GM19468 (cell line): ENCODE results near the gene CASR.

ENCODE experiments used
- ATAC-seq: cut with Tn5 transposase; IDR thresholded peaks from one replicate; pipeline ENCODE4 v1.9.1; 2021; ENCODE audit warnings: mild to moderate bottlenecking, moderate library complexity, moderate number of reproducible peaks; ENCODE audit not compliant: unreplicated experiment; ENCODE audit errors: extremely low read depth

The CASR gene

DNA sequence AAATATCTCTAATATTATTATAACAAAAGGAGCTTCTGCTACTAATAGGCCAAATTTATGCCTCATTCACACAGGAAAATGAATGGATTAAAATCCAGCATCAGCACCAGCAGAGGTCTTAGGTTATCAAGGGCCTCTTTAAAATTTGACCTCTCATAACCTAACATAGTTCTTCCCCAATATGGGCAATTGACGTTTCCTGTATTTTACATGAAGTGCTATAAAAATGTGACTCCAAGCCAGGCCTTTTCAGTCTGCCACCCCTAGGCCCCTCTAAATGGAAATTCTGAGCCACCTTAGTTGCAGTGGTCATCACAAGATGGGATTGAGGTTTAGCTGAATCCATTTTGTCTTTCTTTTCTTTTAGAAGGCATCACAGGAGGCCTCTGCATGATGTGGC, 70.1 kb downstream of the CASR start:
- no peak for ATAC-seq

DNA sequence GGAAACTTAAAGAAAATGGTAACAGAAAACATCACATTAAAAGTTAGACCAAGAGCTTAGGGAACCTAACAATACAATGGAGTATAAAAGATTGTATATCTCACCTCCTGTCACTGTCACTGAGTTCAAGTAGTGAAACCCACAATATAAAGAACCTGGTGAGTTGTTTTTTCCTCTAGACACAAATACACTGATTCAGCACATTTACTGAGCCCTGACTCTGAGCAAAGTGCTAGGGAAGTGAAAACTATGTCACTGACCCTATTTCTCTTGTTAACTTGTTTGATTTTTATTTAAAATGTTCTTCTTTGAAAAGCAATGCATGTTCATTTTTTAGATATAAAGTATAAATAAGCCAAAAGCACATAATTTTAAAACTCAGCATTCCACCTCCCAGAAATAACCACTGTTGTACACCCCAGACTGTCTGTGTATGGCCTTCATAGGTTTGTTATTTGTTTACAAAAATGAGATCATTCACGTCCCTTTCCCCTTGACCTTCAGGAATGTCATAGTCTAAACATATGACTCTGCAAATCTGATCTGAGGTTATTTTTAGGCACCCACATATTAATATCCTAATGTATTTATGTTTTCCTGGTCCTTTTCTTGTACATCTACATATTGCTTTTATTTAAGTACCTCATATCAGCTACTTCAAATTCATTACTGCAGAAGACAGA, 72.4 kb downstream of the CASR start:
- peak; percentile 26 for ATAC-seq

DNA sequence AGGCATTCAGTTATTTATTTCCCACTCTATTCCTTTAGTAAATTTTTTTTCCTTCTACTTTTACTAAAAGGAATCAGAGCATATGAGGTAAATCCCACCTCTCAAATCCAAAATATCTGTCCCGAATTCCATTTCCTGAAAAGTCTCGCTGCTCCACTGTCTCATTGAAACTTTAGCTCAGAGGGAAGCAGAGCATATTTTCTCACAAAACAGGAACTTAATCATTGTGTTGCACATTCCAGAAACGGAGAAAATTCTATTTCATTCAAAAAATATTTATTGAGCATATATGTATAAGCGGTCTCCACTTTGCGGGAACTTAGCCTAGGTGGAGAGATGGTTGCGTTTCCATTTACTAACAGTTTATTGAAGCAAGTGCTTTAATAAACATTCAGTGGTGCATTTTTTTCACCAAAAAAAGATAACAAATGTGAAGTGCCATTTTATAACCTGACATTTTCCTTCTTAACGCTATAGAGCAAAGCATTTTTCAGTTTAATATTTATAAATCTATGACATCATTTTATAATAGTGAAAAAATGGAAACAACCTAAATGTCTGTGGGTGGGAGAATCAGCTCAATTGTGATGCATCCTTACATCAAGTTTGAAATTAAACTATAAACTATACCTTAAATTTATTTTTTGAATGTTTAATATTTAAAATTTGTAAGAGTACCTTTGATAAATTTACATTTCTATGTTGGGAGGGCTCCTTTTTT, 74.3 kb downstream of the CASR start:
- ATAC-seq = no peak

DNA sequence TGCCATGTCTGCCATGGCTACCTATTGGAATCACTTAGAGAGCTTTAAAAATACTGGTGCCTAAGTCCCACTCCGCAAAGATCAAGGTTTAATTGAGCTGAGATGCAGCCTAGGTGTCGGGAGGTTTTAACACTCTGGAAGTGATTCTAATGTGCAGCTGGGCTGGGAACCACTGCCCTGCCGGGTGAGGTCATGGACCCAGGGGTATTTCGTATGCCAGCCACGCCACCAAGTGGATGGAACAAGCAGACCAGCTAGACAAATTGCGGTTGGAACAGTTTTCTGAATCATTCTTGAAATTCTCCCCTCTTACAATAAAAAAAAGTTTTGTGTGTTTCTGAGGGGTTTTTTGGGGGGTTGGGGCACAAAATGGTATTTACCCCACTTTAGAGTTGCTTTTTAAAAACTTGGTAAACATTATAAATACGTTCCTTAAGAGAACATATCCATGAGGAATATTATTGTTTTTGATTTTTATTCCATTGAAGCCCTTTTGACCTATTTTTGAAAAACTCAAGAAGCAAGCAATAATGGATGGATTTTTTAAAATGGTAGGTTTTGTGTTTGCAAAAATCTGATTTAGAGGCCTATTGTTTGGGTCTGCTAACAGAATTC, 75.4 kb downstream of the CASR start:
- peak; percentile 73 for ATAC-seq

DNA sequence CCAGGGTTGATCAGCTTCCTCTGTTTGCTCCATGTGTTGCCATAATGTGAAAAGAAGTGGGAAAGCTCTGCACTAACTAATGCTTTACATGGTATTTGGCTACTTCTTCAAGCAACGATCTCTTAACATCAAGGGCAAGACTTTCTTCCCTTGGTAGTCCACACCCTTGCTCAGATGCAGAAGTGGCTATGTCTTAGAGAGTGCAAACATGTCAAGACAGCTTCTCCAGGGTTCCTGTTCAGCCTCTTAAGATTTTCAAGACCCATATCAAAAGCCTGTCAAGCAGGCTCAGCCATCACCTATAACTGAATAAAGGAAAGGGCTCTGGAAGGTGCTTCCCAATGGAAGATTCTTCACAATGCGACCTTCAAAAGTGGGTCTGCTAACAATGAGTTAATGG, 76.7 kb downstream of the CASR start:
- ATAC-seq = no peak

DNA sequence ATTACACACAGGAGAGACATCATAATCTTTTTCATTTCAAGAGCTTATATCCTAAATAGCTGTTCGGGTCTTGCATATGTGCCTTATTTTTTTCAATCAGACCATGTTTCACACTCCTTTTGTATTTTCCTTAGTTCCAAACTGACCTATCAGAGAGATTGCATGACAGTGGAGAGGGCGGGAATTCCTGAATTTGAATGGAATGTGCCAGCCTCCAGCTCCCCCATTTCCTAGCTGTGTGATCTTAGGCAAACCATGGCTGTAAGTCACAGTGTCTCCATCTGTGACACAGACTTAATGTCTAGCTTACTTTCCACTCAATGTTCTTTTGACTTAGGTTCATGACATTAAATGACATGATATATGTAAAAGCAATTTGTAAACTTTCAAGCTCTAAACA, 79.6 kb downstream of the CASR start:
- no peak for ATAC-seq

DNA sequence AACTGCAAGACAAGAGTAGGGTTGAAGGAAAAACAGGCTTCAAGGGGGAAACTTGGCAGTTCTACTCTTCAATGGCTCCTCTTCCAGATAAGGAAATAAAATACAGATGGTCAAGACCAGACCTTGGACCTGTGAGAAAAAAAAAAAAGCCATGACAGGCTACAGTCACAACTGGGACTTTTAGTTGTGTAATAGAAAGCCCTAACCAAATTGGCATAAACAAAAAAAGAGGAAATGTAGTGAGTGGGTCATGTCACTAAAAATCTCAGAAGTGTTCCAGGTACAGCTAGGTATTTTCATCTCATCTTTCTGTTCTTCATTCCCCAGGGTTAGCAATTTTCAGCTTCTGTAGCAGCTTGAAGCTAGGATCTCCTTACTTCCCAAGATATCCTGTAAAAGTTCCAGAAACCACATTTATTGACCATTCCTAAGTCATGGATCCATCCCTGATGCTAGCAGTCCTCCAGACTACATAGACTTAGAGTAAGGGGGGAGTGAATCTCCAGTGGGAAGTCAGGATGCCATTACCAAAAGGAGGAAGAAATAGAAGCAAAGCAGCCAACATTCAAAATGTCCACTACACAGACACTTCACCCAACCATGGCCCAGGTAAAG, 80.6 kb downstream of the CASR start:
- no peak for ATAC-seq

DNA sequence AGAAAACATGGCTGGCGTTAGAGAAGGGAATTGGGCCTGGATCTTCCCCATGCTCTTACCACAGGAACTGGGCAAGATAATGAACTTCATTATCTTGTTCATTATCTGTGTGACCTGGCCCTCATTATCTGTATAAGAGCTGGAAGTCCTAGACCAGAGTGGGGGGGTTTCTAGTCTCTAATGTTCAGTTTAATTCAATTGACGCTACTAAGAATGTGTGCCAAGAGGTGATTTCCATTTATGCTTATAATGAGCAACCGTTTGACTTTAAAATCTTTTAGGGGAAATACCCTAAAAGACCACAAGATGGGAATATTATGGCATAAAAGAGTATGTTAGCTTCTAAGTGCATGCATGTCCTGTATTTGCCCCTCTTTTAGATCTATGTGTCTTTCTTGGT, 82.5 kb downstream of the CASR start:
- no peak for ATAC-seq

DNA sequence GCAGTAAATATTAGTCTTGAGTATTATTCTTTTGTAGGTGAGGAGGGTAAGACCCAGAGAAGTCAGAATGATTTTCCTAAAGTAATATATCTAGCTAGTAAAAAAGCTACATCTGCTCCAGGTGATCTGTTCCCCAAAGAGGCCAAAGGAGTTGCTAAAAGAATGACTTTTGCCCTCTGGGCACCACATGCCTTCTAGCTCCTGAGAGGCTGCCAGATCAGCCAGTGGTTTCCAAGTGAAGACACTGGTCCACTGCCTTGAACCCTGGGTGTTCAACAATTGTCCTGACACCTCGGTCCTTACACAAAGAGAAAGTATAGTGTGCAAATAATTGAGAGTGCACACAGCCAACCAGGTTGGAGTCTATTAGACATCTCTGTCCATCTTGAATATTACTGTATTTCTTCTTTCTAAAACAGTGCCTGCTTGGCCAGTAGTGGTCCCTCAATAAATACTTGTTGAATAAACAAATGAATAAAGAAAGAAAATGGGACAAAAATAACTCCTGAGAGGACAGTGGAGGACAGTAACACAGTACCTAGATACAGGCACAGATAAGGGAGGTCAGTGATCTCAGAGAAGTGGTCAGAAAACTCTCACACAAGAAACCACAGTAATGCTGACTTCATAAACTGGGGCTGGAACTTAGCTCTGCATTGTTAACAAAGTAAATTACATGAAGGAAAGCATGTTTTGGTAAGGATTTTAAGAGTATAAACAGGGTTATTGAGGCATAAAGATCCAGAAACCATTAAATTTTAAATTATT, 85.0 kb downstream of the CASR start:
- ATAC-seq = no peak

DNA sequence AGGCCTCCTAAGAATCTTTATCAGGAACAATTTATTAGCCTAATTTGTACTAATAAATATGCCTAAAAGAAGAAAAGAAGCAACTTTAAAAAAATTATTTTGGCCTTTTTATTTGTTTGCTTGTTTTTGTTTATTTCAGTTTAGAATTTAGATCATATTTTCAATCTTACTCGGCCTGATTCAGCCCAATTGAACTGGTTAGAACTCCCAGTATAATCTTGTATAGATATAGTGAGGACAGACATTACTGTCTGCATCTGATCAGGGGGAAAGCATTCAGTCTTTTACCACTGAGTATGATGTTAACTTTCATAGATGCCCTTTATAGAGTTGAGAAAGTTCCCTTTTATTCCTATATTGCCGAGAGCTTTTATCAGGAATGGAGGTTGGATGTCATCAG, 85.6 kb downstream of the CASR start:
- ATAC-seq = no peak

DNA sequence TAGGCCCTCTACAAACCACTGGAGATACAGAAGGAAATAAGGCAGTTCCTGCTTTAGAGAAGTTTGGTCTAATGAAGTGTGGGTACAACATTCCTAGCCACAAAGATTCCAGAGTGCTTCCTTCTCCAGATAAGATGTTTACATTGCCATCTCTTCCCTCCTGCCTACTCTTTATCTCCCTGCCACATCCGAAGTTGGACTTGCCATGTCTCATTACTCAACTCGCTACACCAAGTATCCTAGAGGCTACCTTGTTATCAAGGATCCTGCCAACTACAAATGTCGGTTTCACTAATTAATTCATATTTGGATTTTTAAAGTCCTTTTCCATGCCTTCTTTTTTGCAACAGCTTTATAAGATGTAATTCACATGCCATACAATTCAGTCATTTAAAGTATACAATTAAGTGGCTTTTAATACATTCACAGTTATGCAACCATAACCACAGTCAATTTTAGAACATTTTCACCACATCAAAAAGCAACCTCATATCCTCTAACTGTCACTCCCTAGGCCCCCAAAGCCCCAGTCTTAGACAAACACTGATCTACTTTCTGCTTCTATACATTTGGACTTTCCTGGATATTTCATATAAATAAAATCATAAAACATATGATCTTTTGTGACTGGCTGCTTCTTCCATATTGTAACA, 87.9 kb downstream of the CASR start:
- no peak for ATAC-seq

DNA sequence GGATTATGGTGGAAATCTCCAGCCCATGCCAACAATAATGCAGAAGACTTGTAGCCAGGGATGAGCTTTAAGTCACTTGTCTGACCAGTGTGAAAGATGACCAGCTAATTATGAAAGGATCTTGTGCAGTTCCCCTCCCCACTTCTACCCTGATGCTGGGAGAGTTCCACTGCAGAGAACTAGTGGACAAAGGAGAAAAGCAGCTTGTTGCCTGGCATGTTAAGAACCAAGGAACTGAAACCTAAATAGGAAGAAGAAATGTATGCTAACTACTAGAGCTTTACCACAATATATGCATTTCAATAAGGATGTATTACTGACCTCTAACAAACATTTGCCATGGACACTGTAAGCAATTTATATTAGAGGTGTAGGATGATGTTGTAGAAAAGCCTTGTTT, 89.4 kb downstream of the CASR start:
- no peak for ATAC-seq

DNA sequence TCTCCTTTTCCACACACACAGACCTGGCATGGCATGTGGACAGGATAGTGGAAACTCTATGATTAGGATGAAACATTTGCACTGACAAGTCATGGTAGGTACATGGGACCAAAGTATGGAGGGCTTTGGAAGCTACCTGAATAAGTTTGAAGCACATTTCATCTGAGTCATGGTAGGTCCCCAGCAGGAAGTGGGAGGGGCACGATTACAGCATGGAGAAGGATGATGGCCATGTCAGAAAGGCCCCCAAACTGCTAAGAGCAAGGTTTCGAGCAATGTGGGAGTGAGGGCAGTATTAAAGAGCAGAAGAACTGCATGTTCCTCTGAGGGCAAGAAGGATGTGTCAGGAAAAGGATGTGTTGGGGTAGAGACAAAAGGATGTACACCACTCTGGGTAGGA, 90.0 kb downstream of the CASR start:
- ATAC-seq = no peak

DNA sequence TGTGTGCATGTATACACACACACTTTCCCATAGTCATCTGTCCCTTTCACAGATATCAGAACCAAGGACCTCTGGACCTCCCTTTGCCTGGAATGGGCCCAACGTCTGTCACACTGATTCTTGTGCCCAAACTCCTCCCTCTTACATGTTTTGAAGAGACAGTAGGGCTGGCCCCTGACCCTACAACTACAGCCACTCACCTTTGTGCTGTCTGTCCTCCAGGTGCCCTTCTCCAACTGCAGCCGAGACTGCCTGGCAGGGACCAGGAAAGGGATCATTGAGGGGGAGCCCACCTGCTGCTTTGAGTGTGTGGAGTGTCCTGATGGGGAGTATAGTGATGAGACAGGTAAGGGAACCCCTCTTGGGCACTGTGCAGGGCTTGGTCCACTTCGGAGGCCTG, 98.4 kb downstream of the CASR start:
- ATAC-seq = no peak

DNA sequence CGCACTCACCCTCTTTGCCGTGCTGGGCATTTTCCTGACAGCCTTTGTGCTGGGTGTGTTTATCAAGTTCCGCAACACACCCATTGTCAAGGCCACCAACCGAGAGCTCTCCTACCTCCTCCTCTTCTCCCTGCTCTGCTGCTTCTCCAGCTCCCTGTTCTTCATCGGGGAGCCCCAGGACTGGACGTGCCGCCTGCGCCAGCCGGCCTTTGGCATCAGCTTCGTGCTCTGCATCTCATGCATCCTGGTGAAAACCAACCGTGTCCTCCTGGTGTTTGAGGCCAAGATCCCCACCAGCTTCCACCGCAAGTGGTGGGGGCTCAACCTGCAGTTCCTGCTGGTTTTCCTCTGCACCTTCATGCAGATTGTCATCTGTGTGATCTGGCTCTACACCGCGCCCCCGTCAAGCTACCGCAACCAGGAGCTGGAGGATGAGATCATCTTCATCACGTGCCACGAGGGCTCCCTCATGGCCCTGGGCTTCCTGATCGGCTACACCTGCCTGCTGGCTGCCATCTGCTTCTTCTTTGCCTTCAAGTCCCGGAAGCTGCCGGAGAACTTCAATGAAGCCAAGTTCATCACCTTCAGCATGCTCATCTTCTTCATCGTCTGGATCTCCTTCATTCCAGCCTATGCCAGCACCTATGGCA, 100.5 kb downstream of the CASR start:
- no peak for ATAC-seq

DNA sequence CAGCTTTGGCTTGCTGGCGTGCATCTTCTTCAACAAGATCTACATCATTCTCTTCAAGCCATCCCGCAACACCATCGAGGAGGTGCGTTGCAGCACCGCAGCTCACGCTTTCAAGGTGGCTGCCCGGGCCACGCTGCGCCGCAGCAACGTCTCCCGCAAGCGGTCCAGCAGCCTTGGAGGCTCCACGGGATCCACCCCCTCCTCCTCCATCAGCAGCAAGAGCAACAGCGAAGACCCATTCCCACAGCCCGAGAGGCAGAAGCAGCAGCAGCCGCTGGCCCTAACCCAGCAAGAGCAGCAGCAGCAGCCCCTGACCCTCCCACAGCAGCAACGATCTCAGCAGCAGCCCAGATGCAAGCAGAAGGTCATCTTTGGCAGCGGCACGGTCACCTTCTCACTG, 101.0 kb downstream of the CASR start:
- ATAC-seq = no peak

DNA sequence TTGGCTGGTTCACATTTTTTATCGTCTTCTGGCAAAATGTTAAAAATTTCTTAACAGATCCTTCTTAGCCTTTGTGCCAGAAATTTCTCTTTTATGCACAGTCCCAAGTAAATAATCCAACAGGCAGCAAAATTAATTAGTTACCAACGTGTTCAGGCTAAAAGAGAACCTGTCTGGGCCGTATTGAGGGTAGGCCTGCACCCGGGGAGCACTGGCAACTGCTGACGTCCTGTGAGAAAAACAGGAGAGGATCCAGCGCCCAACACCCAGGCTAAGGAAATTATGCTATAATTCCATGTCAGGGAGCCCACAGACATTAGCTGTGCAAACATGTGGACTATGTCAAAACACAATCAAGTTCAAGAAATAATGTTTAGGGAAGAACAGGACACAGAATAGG, 110.9 kb downstream of the CASR start:
- ATAC-seq = no peak

DNA sequence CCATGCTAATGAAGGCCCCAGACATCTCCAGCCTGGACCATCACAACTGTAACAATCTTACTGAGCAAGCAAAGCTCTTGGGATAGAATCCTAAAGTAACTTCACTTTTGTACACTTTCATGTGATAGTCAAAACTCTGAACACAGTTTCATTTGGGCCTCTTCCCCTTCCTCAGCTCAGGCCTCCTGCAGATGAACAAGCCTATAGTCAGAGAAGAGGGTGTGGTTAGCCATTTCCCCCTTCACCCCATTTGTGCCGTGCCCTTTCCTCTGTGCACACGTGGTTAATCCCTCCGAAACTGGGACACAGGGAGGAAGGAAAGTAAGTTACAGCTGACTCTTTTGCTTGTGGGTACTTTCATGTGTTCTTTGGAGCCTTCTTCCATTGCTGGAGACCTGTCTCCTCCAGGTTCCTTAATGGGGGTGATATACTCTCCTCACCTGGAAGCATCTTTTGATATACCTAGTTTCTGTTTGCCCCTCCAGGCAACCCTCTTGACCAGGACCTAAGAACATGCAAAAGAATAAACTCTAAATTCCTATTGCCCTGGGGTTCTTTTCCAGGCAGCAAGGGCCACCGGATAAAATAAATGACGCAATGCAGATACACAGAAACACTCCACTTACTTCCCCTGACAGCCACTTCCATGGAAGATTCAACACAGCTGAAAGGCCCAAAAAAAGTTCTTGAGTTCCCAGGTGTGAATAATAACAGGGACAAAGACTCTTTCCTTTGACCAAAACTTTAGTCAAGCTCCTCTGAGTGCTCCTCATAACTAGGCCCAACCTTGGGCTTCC, 112.0 kb downstream of the CASR start:
- ATAC-seq = no peak

DNA sequence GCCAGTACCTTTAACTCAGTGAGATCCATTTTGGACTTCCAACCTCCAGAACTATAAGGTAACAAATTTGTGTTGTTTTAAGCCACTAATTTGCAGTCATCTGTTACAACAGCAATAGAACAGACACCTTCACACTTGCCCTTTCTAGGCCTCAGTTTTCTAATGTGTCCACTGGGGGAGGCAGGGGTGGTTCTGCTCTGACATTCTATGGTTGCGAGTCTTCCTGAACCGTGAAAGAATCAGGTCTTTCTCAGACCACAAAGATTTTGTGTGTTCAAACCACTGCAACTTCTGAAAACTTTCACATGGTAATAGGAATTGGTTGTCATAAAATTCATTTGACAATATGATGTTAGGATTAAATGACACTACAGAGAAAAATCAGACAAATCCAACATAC, 114.8 kb downstream of the CASR start:
- no peak for ATAC-seq
